NCI-H2081 treated with DMSO at 0.1 percent for 48 hours (cell line): Measurements from ENCODE around the gene PRKCZ.

ENCODE experiments used
- DNase-seq: peaks from one replicate; lab custom pipeline; 2025; lab: John Stamatoyannopoulos, UW

Gene PRKCZ

DNA sequence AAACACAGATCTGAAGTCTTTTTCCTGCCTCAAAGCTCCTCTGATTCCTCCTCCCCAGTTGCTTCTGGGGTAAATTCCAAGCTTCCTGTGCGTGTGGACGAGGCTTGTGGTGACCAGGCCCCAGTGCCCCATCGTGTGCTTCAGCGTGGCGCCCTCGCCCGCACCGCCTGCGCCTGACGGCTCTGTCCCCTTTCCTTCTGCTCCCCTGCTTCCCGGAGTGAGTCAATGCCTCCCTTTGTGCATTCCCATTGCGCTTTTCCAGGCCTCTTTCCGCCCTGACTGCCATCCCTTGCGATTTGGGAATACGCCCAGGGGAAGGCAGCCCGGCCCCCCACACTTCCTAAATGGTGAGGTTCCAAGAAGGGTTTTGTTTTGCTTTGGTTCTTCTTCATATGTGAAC lies 108.1 kb downstream of the PRKCZ start:
- DNase-seq = no peak

DNA sequence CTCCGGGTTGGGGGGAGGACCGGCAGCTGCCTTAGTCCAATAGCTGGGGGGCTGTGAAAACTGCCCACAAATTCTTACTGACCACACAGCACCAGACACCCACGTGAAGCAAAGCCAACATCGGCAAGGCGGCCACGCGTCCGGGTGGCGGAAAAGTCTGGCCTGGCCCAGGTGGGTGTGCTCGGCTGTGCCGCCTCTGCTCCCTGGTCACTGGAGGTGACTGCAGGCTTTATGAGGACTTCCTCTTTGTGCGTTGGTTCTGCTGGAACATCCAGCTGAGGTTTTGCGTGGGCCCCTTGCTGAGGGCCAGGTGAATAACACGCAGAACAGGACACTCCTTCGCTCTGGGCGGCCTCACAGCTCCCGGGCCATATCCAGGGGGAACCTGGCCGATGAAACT lies 108.9 kb downstream of the PRKCZ start:
- no peak for DNase-seq

DNA sequence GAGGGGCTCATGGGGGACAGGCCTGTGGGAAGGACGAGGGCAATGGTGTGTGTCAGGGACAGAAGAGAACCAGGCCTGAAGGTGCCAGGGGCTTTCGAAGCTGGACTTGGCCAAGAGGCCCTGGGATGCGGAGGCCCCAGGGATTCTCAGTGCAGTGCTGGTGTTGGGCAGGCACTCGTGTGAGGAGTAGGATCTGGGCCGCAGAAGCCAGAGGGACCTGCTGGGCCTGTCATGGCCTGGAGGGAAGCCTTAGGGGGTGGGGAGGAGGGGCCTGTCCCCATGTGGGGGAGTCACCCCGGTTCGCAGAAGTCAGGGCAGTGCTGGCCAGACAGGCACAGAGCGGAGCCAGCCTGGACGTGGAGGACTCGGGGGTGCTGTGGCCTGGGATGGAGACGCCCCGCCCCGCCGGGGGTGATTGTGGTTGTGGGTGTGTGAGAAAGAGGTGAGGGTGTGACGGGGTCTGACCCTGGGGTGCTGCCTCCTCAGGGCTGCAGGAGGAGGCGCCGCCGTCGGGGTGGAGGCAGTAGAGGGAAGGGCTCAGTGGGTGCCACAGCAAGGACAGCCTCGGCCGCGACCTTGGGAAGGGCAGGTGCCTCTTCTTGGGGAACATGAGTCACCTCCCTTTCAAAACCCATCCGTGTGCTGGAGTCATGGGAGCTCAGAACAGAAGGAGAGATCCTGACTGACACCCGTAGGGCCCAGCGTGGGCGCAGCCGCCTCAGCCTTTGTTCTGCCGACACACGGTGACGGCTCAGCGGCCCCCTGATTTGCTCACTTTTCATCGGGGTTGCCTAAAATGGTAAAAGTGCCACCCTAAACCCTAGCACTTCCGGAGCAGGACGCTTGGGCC lies 110.5 kb downstream of the PRKCZ start:
- no peak for DNase-seq

DNA sequence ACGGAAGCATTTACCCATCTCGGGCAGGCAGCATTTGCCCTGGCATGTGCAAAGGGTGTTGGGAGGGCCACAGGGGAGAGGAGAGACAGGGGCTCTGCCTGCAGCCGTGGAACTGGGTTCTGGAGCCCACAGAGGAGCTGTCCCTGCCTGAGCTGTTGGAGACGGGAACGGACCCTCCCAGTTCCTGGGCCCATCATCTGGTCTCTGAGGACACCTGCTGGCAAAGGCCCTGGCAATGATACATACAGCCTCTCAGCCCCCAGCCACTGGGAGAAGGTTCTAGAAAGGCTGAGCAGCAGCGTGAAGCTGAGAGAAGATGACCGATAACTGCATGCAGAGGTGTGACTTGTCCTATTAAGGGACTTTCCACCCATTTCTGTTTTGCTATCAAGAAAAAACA lies 113.0 kb downstream of the PRKCZ start:
- DNase-seq = no peak

DNA sequence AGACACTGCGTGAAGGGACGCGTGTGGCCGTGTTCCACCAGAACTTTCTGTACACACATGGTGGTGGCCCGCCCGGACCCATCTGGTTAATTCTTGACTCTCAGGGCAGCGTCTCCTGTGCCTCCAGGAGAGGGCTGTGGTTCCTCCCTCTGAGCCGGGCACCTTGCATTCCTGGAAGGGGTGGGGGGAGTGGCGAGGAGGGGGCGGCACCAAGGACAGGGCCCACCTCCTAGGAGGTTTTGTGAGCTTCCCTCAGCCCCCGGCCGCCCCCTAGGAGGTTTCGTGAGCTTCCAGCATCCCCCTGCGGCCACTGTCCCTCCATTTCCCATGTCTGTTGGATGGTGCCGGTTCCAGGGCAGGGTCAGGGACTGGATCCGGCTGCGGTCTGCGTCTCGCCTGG lies 115.4 kb downstream of the PRKCZ start:
- no peak for DNase-seq

DNA sequence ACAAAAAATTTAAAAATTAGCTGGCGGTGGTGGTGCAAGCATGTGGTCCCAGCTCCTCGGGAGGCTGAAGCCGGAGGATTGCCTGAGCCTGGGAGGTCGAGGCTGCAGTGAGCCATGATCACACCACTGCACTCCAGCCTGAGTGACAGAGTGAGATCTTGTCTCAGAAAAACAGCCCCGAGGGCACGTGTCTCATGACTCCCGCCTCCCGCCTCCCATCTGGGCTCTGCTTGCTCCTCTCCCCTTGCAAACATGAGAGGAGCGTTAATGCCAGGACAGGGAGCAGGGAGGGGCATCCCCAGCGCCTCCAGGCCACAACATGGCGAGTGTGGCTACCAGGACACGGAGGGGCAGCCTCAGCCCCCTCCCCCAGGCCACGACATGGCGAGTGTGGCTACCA lies 116.0 kb downstream of the PRKCZ start:
- no peak for DNase-seq

DNA sequence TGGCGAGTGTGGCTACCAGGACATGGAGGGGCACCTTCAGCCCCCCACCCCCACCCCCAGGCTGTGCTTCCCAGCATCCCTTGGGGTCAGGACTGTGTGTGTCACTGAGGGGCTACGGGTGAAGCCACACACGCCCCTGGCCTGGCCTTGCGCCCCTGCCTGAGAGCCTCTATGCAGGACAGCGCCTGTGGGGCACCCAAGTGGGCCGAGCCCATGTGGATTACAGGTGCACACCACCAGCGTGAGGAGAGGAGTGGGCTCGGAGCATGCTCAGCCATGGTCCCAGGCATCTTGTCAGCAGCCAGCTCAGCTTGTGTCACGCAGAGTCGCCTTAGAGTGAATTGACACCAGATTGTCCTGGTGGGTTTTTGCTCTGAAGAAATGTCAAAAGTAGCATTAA lies 116.5 kb downstream of the PRKCZ start:
- DNase-seq = no peak

- no peak for DNase-seq
Measured at GRCh38 chr1:2168090-2168489, 117.9 kb downstream of the PRKCZ start.

DNA sequence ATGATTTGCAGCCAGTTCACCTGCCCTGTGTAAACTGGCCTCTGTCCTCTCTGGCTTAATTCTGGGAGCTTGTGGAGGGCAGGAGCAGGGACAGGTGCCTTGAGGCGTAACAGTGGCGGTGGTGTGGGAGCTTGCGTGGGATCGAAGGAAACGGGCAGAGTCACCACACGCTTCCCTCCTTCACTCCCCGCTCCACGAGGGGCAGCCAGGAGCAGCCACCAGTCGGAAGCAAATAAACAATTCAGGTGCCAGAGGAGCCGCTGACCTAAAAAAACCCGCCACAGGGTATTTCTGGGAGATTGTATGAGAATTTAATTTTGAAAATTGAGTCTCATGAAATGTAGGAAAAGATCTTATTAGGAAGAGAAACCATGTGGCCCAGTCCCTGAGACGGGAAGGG lies 118.3 kb downstream of the PRKCZ start:
- no peak for DNase-seq

DNA sequence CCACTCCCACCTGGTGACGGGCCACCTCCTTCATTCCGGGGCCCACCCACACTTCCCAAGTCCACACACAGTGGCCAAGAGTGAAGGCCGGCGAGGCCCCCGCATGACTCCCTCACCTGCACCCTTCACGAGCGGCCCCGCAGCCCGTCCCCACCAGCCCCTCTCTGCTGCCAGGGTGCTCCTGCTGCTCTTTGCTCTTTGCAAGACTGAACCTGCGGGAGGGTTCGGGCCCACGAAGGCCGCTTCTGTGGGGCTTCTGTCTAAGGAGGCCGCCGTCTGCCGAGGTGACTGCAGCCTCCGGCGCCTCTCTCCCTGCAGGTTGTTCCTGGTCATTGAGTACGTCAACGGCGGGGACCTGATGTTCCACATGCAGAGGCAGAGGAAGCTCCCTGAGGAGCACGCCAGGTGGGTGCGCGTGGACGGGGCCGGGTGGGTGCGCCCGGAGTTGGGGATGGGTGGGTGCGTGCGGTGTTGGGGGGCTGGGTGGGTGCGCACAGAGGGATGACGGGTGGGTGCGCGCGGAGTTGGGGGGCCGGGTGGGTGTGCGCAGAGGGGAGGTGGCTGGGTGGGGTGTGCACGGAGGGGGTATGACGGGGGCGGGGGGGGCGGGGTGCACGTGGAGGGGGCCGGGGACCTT lies 119.1 kb downstream of the PRKCZ start:
- no peak for DNase-seq

DNA sequence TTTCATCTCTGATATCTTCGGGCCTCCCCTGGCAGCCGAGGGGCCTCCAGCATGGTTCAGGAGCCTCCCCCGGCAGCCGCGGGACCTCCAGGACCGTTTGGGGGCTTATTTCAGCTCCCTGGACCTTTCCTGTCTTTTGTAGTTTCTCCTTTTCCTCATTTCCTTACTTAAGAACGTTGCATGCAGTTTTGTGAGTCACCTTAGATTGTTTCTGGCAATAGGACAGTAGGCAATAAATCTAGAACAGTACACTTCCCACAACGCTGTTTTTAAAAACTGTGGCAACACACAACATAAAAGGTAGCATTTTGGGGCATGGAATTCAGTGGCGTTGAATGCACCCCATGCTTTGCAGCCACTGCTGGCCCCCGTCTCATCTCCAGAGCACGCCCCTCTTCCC lies 120.0 kb downstream of the PRKCZ start:
- DNase-seq = no peak

GRCh38 chr1:2172012-2172411 lies 121.8 kb downstream of the PRKCZ start:
- DNase-seq = no peak

DNA sequence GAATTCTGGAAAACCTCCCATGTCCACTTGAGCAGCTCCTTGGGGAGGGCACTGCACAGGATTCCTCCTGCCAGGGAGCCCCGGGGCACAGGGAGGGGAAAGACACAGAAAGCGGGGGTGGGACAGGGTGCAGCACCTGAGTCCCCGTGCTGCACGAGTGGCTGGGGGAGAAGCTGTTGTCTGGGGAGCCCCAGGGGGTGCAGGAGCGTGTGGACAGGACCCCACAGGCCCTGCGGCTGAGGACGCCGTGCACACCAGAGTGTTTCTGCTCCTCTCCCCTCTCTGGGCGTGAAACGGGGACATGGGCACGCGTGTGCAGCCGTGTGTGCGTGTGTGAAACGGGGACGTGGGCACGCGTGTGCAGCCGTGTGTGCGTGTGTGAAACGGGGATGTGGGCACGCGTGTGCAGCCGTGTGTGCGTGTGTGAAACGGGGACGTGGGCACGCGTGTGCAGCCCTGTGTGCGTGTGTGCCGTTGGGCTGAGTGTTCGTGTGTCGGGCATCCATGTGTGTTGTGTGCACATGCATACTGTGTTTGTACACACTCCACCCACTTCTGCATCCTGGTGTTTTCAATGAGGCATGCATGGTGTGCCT lies 122.4 kb downstream of the PRKCZ start:
- no peak for DNase-seq

DNA sequence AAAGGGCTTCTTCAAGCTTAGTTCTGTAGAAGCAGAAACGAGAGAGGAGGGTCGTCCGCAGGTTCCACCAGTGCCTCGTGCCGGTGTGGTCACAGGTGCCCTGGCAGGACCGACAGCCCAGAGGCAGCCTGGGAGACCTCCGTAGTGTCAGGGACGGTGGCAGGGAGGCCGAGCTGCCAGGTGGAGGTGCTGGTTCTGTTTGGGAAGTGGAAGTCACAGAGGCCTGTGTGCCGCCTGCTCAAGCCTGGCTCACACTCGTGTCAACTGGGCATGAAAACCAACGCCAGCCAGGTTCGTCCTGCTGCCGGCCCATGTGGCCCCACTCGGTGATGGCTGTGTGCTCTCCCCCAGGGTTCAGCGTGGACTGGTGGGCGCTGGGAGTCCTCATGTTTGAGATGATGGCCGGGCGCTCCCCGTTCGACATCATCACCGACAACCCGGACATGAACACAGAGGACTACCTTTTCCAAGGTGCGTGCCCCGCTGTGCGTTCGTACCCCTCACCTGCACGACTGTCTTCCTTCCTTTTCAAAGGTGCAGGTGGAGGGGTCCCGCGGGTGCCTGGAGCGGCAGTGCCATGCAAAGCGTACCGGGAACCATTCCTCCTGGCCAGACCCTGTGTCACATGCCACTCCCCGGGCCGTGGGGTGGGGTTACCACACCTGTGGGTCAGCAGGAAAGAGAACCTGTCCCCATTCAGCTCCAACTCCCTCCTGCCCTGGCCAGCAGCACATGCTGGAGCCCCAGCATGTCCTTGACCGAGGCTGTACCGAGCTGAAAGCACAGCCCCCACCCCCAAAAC lies 123.5 kb downstream of the PRKCZ start:
- DNase-seq = no peak

DNA sequence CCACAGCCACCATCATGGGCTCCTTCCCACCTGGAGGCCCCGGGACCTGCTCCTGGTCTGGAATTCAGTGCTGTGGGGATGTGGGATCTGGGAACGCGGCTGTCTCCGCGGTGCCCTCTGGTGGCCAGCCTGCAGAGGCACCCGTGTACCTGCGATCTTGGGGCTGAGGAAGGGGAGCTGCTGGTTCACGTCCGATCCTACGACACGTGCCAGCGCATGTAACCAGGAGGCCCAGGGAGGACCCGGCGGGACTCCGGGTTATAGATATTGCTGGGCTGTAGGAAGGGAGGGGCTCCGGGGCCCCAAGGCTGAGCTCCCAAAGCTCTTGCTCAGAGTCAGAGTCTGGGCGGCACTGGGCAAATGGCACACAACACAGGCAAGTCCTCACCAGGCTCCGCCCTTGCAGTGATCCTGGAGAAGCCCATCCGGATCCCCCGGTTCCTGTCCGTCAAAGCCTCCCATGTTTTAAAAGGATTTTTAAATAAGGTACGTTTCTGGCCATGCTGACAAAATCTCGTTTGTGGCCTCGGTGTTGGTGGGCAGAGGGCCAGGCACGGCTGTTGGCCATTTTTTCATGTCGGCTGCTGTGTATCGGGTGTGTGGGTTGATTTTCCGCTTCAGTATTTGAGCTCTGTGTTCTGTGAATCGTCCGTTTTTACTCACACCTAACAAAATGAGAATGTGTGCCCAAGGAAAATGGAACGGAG lies 124.3 kb downstream of the PRKCZ start:
- no peak for DNase-seq

GRCh38 chr1:2175055-2175414 lies 124.8 kb downstream of the PRKCZ start:
- DNase-seq = no peak

- no peak for DNase-seq
Measured at GRCh38 chr1:2175681-2176454, 125.7 kb downstream of the PRKCZ start.

- DNase-seq = no peak
Measured at GRCh38 chr1:2176615-2177014, 126.4 kb downstream of the PRKCZ start.

DNA sequence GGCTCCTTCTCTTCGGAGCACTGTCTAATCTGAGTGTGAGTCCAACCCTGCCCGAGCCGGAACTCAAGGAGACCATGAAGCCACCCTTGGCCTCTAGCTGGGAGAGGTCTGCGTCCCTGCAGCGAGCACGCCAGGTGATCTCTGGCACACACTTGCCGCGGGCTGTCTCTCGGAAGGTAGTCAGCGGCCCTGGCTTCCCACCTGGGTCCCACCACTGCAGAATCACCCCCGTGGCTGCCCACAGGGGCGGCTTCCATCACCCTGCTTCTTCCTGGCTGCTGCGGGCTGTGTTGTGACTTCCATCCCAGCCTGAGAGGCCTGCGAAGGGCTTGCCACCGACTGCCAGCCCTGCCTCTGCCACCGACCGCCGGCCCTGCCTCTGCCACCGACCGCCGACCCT lies 127.3 kb downstream of the PRKCZ start:
- no peak for DNase-seq

GRCh38 chr1:2177946-2178538 lies 127.8 kb downstream of the PRKCZ start:
- DNase-seq = no peak

GRCh38 chr1:2178875-2179274 lies 128.7 kb downstream of the PRKCZ start:
- no peak for DNase-seq
